Keratinocyte (primary cell): ENCODE data around the gene C1orf35. TPM values are rescaled to one million over a fixed set of nuclear protein-coding genes. Genes with fewer than 3 reads are reported as not detected.

Experiments used
- DNase-seq: peaks from one replicate; pipeline ENCODE4 v3.0.0-alpha.2; 2011; ENCODE audit warnings: low read depth, missing footprints, low spot score
- FAIRE-seq: peaks from 2 replicates; lab custom pipeline; 2011; peaks lifted over from hg19 to GRCh38; lab: Jason Lieb, UNC
- H2AFZ ChIP-seq: 2 replicates; pipeline ENCODE4 v1.6.0; 2012; ENCODE audit warnings: low read length, control low read depth, inconsistent platforms; ENCODE audit not compliant: control insufficient read depth
- H3K27ac ChIP-seq: 2 replicates; pipeline ENCODE4 v1.5.1; 2011; ENCODE audit warnings: low read length; ENCODE audit not compliant: control insufficient read depth, insufficient read depth
- H3K27me3 ChIP-seq: 3 replicates; pipeline ENCODE4 v1.6.0; 2011; ENCODE audit warnings: low read length; ENCODE audit not compliant: control insufficient read depth, insufficient read depth; ENCODE audit errors: extremely low read depth
- H3K36me3 ChIP-seq, 2 experiments: 2 replicates in 1 of 2; 3 replicates in 1 of 2; pipeline ENCODE4 v1.5.1; 2011; ENCODE audit warnings: low read length in 2 of 2, mild to moderate bottlenecking in 1 of 2; ENCODE audit not compliant: control insufficient read depth in 2 of 2, insufficient read depth in 2 of 2; ENCODE audit errors: extremely low read depth in 1 of 2
- H3K4me1 ChIP-seq: 3 replicates; pipeline ENCODE4 v1.5.1; 2011; ENCODE audit warnings: low read length; ENCODE audit not compliant: control insufficient read depth, insufficient read depth; ENCODE audit errors: extremely low read depth
- H3K4me2 ChIP-seq: 3 replicates; pipeline ENCODE4 v1.6.0; 2011; ENCODE audit warnings: low read depth, low read length; ENCODE audit not compliant: control insufficient read depth, insufficient read depth; ENCODE audit errors: extremely low read depth
- H3K4me3 ChIP-seq, 3 experiments: fragments of 200-600 bp in 1 of 3; sonication (generic) in 1 of 3; 2 replicates in 2 of 3; 3 replicates in 1 of 3; pipeline ENCODE4 v1.5.1; 2011 to 2016; ENCODE audit warnings: low read length in 3 of 3, mild to moderate bottlenecking in 3 of 3, control low read depth in 2 of 3, inconsistent platforms in 1 of 3, low read depth in 1 of 3, mixed read lengths in 1 of 3, mixed run types in 1 of 3, moderate library complexity in 1 of 3; ENCODE audit not compliant: control insufficient read depth in 2 of 3, insufficient read depth in 2 of 3; ENCODE audit errors: extremely low read depth in 1 of 3
- H3K79me2 ChIP-seq: 2 replicates; pipeline ENCODE4 v1.6.0; 2012; ENCODE audit warnings: low read length; ENCODE audit not compliant: control insufficient read depth, insufficient read depth
- H3K9ac ChIP-seq: 3 replicates; pipeline ENCODE4 v1.6.0; 2011; ENCODE audit warnings: low read length; ENCODE audit not compliant: control insufficient read depth, insufficient read depth; ENCODE audit errors: extremely low read depth
- H3K9me1 ChIP-seq: 3 replicates; pipeline ENCODE4 v1.6.0; 2011; ENCODE audit warnings: low read length; ENCODE audit not compliant: control insufficient read depth, insufficient read depth; ENCODE audit errors: extremely low read depth
- H3K9me3 ChIP-seq: 2 replicates; pipeline ENCODE4 v1.5.1; 2012; ENCODE audit warnings: low read depth, low read length; ENCODE audit not compliant: control insufficient read depth
- H4K20me1 ChIP-seq: 3 replicates; pipeline ENCODE4 v1.6.0; 2011; ENCODE audit warnings: low read length; ENCODE audit not compliant: control insufficient read depth, insufficient read depth; ENCODE audit errors: extremely low read depth
- EZH2 ChIP-seq: IDR thresholded peaks from one replicate; pipeline ENCODE4 v1.6.1; 2012; ENCODE audit warnings: inconsistent platforms, mild to moderate bottlenecking, low read length, moderate library complexity
- dilution Hi-C: fragments of 300-500 bp; cut with MboI; formaldehyde crosslinking; loops from one replicate; pipeline ENCODE4 v1.7.0; 2020; ENCODE audit warnings: low sequenced_read_pairs; ENCODE audit not compliant: extremely low pct_ligation_motif_present
- polyA plus RNA-seq, 5 experiments: library from polyadenylated mRNA; depleted of rRNA in 3 of 5; stranded (reverse) in 3 of 5; stranded (forward) in 1 of 5; unstranded in 1 of 5; fragments of >200 nt; gene quantifications; 1 replicate in 1 of 5; 2 replicates in 3 of 5; 3 replicates in 1 of 5; pipeline versions ENCODE4 v1.2.1 to v1.2.3, GENCODE V29; 2011 to 2012; ENCODE audit warnings: missing spikeins in 2 of 5, low read depth in 1 of 5, low replicate concordance in 1 of 5
- TF ChIP-seq, protein P1 (sequence below), 3 experiments: IDR thresholded peaks in 1 of 3; conservative IDR thresholded peaks in 1 of 3; optimal IDR thresholded peaks in 1 of 3; 2 replicates in 2 of 3; 3 replicates in 1 of 3; pipeline versions ENCODE3 to v1.5.1; 2011; ENCODE audit warnings: low read length in 3 of 3, mild to moderate bottlenecking in 3 of 3, moderate library complexity in 2 of 3, control low read depth in 1 of 3, inconsistent platforms in 1 of 3; ENCODE audit not compliant: insufficient read depth in 2 of 3; ENCODE audit errors: extremely low read depth in 1 of 3

Gene C1orf35
- polyA plus RNA-seq, 1 donor (not counting 4 experiments of a cell fraction or from before 2014, with no cell fraction given) = 8.2 TPM

DNA sequence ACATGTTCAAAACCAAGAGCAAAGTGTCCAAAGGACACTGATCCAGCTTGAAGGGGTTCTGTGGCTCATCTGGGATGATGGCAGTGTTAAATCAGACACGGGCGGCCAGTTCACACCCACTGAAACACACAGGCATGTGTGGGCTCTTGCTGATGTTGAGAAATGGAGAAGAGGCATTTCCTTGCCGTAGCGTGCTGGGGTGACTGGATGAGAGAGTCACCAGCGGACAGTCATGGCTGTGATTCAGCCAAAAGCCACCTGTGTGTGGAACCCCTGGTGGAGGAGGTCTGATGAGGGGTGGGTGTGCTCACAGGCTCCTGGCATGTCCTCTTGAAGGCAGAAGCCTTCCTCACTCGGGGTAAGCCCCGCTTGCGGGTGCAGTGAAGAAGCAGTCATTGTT, 7.2 kb downstream of the C1orf35 start:
- Histone ChIP-seq H3K36me3 (peaks cover 31 to 49% of the 10 kb centered on the region in 2 experiments), H4K20me1 (peaks cover 83% of the 10 kb centered on the region), H3K79me2 (peaks cover 93% of the 10 kb centered on the region), H3K9ac (no peak overlapping the region), H3K4me2 (no peak overlapping the region), H3K27me3 (no peaks in the 10 kb centered on the region), H3K27ac (no peak overlapping the region), H2AFZ (no peak overlapping the region), H3K4me3 (no peak overlapping the region), H3K9me1 (peaks cover 5% of the 10 kb centered on the region), H3K4me1 (peaks cover 17% of the 10 kb centered on the region), H3K9me3 (peaks cover 5% of the 10 kb centered on the region)
- DNase-seq (no peak), FAIRE-seq (no peak)
- dilution Hi-C loops = no loop called here
- TF ChIP-seq, protein P1, sequence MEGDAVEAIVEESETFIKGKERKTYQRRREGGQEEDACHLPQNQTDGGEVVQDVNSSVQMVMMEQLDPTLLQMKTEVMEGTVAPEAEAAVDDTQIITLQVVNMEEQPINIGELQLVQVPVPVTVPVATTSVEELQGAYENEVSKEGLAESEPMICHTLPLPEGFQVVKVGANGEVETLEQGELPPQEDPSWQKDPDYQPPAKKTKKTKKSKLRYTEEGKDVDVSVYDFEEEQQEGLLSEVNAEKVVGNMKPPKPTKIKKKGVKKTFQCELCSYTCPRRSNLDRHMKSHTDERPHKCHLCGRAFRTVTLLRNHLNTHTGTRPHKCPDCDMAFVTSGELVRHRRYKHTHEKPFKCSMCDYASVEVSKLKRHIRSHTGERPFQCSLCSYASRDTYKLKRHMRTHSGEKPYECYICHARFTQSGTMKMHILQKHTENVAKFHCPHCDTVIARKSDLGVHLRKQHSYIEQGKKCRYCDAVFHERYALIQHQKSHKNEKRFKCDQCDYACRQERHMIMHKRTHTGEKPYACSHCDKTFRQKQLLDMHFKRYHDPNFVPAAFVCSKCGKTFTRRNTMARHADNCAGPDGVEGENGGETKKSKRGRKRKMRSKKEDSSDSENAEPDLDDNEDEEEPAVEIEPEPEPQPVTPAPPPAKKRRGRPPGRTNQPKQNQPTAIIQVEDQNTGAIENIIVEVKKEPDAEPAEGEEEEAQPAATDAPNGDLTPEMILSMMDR (optimal IDR thresholded peaks at IDR 0.05 in 1 of 3, IDR thresholded peaks at IDR 0.05 in 1 of 3, conservative IDR thresholded peaks at IDR 0.05 in 1 of 3; ENCODE audit: extremely low read depth in 1 of 3, insufficient read depth in 2 of 3, low read length in 3 of 3) = no peak
- no peak for TF ChIP-seq EZH2

DNA sequence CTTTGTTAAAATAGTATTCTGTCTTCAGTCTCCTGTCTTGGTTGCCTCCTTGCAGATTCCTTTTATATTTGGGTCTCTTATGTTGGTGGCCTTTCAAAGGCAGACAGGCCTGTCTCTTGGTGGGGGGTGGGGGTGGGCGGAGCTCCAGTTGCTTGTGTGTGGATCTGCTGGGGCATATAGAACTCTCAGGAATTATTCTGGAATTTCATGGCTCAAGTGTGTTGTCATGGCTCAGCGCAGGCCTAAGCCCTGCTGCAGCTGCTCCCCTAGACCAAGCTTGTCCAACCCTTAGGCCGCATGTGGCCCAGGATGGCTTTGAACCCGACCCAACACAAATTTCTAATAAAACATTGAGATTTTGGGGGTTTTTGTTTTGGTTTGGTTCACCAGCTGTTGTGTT, 8.0 kb downstream of the C1orf35 start:
- dilution Hi-C loops = no loop called here
- Histone ChIP-seq H4K20me1 (peaks cover 90% of the 10 kb centered on the region), H3K9ac (no peak overlapping the region), H3K36me3 (peaks cover 27 to 52% of the 10 kb centered on the region in 2 experiments), H3K4me2 (no peak overlapping the region), H3K27ac (no peak overlapping the region), H3K4me3 (no peak overlapping the region), H3K4me1 (peaks cover 25% of the 10 kb centered on the region), H3K9me1 (peaks cover 8% of the 10 kb centered on the region), H2AFZ (no peak overlapping the region), H3K79me2 (peaks cover 98% of the 10 kb centered on the region), H3K27me3 (no peaks in the 10 kb centered on the region), H3K9me3 (peaks cover 5% of the 10 kb centered on the region)
- FAIRE-seq (no peak), DNase-seq (no peak)
- TF ChIP-seq EZH2 = no peak
- TF ChIP-seq, protein P1 (optimal IDR thresholded peaks at IDR 0.05 in 1 of 3, IDR thresholded peaks at IDR 0.05 in 1 of 3, conservative IDR thresholded peaks at IDR 0.05 in 1 of 3; ENCODE audit: extremely low read depth in 1 of 3, insufficient read depth in 2 of 3, low read length in 3 of 3) = no peak
